ENCODE results near the gene STRA6.

The STRA6 gene, protein sequence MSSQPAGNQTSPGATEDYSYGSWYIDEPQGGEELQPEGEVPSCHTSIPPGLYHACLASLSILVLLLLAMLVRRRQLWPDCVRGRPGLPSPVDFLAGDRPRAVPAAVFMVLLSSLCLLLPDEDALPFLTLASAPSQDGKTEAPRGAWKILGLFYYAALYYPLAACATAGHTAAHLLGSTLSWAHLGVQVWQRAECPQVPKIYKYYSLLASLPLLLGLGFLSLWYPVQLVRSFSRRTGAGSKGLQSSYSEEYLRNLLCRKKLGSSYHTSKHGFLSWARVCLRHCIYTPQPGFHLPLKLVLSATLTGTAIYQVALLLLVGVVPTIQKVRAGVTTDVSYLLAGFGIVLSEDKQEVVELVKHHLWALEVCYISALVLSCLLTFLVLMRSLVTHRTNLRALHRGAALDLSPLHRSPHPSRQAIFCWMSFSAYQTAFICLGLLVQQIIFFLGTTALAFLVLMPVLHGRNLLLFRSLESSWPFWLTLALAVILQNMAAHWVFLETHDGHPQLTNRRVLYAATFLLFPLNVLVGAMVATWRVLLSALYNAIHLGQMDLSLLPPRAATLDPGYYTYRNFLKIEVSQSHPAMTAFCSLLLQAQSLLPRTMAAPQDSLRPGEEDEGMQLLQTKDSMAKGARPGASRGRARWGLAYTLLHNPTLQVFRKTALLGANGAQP

GRCh38 chr15:74202452-74203401, at the start of gene STRA6:
Gene STRA6, minus strand, starts transcription at chr15:74202787. Its CDS starts 520 bp downstream, at chr15:74202267.
- FAIRE-seq = no peak

DNA sequence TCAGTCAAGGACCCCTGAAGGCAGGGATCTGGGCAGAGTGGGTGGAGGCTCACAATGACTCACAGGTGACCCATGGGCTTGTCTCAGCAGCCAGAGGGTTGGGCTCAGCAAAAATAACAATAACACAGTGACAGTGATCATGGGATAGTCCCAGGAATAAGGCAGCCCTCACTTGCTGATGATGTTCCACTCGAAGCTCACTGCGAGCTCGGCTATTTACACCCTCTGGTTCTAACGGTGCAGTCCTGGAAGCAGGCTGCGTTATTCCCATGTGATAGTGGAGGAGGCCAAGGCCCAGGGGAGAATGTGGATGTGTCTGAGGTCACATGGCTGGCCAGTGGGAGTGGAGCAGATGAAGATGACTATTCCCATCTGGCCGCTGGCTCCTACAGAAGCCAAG, 49.7 kb upstream of the STRA6 start:
- no peak for FAIRE-seq

GRCh38 chr15:74251131-74251811, 48.7 kb upstream of the STRA6 start:
- FAIRE-seq = no peak

DNA sequence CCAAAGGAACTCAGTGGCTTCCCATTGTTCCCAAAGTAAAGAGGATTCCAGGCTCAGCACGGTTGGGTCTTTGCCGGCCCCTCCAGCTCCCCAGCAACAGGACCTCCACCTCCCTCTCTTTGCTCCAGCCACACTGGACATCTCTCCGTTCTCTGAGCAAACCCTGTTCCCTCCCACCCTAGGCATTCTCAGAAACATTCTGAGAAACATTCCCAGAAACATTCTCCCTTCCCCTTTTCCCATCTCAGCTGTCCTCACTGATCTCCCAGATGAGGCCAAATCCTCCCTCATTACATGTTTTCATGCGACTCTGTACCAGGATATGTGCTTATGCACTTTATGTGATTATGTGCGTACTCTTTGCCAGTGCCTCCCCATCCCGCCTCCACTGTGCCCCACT, 47.7 kb upstream of the STRA6 start:
- FAIRE-seq = no peak

GRCh38 chr15:74245342-74245931, 42.9 kb upstream of the STRA6 start:
- FAIRE-seq = no peak

- no peak for FAIRE-seq
These were observed 42.3 kb upstream of the STRA6 start for GRCh38 chr15:74244822-74245341.

GRCh38 chr15:74243431-74243830, 40.8 kb upstream of the STRA6 start:
- FAIRE-seq = no peak

DNA sequence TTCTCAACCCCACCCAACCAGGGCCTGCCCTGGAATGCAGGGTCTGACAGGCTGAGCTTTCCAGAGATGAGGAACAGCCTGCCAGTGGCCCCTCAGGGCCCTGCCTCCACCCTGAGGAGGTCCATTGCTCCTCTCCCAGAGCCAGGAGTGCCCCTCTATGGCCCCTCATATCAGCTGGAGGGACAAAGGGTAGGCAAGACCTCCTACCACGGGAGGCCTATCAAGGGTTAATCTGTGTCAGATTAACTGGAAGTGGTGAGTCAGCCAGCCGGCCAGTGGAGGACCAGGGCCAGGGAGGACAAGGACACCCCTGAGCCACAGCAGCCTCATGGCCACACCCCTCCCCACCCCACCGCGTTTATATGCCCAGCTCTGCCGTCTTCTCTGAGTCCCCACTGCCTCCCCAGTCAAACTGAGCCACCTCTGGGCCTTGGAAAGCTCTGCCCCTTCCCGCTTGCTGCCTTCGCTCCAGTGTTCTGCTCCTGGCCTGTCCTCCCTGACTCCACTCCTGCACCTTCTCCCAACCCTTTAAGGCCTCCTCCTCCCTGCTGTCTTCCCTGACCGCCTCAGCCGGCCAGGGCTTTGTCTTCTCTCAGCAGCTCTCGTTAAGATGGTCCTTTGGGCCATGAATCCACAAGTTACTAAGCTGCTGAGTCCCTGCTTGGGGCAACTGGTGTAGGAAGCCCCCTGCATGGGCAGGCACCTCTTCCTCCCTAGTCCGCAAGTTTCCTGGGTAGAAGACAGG, 40.0 kb upstream of the STRA6 start:
- no peak for FAIRE-seq

- FAIRE-seq = no peak
These were observed 38.5 kb upstream of the STRA6 start for GRCh38 chr15:74240897-74241614.

DNA sequence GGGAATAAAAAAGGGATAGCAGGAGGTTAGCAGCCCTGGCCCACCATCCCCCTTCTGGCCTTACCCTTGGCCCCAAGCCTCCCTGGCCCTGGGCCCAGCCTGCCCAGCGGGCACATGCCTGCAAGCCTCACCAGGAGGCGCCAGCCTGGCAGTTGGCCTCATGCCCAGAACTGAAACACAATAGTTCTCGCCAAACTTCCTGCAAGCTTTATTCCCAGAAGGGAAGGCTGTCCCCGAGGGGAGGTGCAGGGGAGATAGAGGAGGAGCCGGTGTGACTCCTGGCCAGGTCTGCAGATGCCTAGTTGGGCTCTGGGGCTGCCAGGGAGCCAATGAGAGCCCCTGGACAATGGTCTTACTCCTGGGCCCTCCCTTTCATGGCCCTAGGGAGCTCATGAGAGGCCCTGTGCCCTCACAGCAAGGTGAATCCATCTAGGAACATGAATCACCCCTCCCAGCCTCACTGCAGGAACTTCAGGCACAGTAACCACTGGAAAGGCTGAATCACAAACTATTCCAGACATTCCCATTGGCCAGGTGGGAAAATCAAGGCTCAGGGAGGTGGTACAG, 37.5 kb upstream of the STRA6 start:
- no peak for FAIRE-seq

- no peak for FAIRE-seq
These were observed 36.6 kb upstream of the STRA6 start for GRCh38 chr15:74239051-74239705.

DNA sequence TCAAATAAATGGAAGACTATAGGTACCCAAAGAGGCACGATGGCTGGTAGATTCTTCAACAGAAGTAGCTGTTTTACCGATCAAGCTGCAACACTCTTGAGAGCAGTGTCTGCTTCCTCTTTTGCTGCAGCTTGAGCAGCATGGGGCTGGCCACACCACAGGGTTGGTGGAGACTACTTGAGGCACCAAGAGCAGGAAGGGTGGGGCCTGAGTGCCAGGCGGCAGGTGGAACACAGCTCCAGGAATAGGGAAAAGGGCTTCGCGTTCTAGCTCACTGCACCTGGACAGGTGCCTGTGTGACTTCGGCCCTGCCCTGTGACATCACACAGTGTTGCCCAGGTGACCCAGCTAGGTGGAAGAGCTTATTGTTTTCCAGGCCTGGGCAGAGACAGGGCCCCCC, 33.4 kb upstream of the STRA6 start, which contains the start of gene CCDC33:
Gene CCDC33 (plus strand): TSS at position 365 of the 400 bp plus-strand sequence. CDS start 394 bp downstream, outside the sequence.
- FAIRE-seq = no peak

- FAIRE-seq = no peak
These were observed 31.9 kb upstream of the STRA6 start for GRCh38 chr15:74234598-74234875.

DNA sequence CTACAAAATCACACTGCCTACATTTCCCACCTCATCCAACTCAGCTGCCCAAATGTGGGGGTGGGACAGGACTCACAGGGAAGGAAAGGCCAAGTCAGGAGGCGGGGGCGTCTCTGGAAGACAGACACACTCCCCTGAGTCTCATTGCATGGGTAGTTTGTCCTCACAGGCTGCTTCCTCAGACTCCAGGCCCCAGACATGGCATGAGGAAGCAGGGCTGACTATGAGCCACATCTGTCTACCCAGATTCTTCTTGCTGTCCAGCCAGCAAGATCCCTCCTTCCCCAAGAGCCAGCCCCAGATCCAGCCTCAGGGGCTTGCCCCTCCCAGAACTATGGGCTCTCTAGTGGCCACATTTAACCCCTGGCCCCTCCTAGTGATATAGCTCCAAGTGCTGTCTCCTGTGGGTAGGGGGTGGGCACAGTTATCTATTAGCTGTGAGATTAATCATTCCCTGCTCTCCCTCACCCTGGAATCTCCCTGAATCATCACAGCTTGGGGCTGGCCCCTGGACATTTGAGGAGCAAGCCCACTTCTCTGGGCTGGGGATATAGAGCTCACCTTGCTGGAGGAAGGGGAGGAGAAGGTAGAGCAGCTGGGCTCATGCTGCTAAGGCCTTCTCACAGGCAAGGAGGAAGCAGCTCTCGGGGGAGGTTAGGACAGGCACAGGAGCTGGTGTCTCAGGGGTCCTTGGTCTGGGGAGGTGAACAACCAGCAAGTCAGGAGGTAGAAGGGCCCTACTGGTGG, 31.4 kb upstream of the STRA6 start:
- FAIRE-seq = no peak

DNA sequence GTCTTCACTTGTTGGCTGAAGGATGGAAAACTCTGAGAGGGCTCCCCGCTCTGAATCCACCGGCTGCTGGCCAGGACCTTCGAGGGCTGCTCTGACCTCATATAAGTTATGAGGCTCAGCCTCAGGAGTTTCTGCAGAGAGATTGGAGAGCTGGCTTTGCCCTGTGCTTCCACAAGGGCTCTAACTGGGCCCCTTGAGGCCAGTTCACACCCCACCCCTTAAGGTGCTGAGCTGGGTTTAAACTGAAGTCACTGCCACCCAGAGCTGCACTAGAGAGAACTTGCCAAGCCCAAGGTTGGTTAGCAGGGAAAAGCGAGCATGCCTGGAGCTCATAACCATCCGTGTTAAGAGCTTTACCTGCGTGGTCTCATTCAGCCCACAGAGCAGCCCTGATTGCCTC, 30.8 kb upstream of the STRA6 start:
- FAIRE-seq = no peak

DNA sequence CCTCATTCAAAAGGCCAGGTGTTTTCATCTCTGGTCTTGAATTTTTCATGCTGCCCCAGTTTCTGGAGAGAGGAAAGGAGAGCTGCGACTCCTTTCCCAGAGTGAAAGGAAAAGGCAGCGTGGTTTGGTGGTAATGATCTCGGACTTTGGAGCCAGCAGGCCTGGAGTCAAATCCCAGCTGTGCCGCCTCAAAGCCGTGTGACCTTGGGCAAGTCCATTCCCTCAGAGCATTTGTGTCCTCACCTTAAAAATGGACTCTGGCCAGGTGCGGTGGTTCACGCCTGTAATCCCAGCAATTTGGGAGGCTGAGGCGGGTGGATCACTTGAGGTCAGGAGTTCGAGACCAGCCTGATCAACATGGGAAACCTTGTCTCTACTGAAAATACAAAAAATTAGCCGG, 28.9 kb upstream of the STRA6 start:
- no peak for FAIRE-seq

DNA sequence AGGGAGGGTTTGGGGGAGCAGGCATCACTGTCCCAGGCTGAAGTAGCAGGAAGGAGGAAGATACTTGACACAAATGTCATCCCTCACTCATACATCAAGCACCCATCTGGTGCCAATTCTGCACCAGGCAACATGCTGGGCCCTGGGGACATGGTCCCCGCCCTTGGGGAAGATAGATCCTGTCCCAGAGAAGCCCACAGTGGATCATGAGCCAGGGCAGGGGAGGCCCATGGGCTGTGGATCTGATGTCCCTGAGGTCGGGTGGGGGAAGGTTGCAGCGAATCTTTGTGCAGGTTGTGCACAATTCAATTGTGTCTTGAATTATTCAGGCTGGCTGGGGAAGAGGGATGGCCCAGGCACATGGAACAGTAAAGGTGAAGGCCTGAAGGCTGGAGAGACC, 27.1 kb upstream of the STRA6 start:
- no peak for FAIRE-seq

GRCh38 chr15:74228723-74229081, 26.1 kb upstream of the STRA6 start:
- FAIRE-seq = no peak

All from colon (tissue), 2 donors.